SK-N-SH (cell line): ENCODE measurements around the gene CHDH. TPM values are rescaled to one million over a fixed set of nuclear protein-coding genes. Genes with fewer than 3 reads are reported as not detected.

Experiments used
- CTCF ChIA-PET: fragments of 300-600, 350-600 bp; formaldehyde crosslinking; extraction: SDS; loops from one replicate; lab custom pipeline; 2021; lab: Yijun Ruan, JAX
- POLR2A ChIA-PET: fragments of 350-600 bp; sonication (Branson Sonifier 250); formaldehyde crosslinking; extraction: SDS; loops from one replicate; lab custom pipeline; 2020; ENCODE audit warnings: antibody characterized with exemption, inconsistent platforms; lab: Yijun Ruan, JAX
- DNase-seq: peaks from one replicate; pipeline ENCODE4 v3.0.0; 2012
- H2AFZ ChIP-seq: fragments of 200-600 bp; sonication (generic); 2 replicates; pipeline ENCODE4 v1.8.1; 2016; ENCODE audit warnings: antibody characterized with exemption, mild to moderate bottlenecking, low read depth
- H3F3A ChIP-seq: fragments of 200-600 bp; sonication (generic); replicated peaks from 2 replicates; pipeline ENCODE3; 2016; ENCODE audit warnings: antibody characterized with exemption, mild to moderate bottlenecking; ENCODE audit not compliant: insufficient read depth
- H3K27ac ChIP-seq, 2 experiments: fragments of 200-500 bp in 1 of 2; fragments of 200-600 bp in 1 of 2; sonication (Bioruptor generic) in 1 of 2; sonication (generic), shearing (Covaris generic) in 1 of 2; 2 replicates each; pipeline versions ENCODE4 v1.5.1 to v1.6.1; 2014 to 2016; ENCODE audit warnings: low read depth in 2 of 2, inconsistent platforms in 1 of 2, low read length in 1 of 2, mild to moderate bottlenecking in 1 of 2, mixed read lengths in 1 of 2
- H3K27me3 ChIP-seq: fragments of 200-600 bp; sonication (generic), shearing (Covaris generic); 2 replicates; pipeline ENCODE4 v1.6.1; 2016; ENCODE audit warnings: mixed run types; ENCODE audit not compliant: insufficient read depth
- H3K36me3 ChIP-seq, 2 experiments: fragments of 200-500 bp in 1 of 2; fragments of 200-600 bp in 1 of 2; sonication (Bioruptor generic) in 1 of 2; sonication (generic) in 1 of 2; replicated peaks in 1 of 2; 2 replicates each; pipeline versions ENCODE3 to v1.5.1; 2014 to 2016; ENCODE audit warnings: low read length in 1 of 2, mild to moderate bottlenecking in 1 of 2; ENCODE audit not compliant: insufficient read depth in 2 of 2, control insufficient read depth in 1 of 2
- H3K4me1 ChIP-seq, 2 experiments: fragments of 200-500 bp in 1 of 2; fragments of 200-600 bp in 1 of 2; sonication (Bioruptor generic) in 1 of 2; sonication (generic), shearing (Covaris generic) in 1 of 2; 2 replicates each; pipeline versions ENCODE4 v1.5.1 to v1.6.1; 2014 to 2016; ENCODE audit warnings: low read depth in 1 of 2, low read length in 1 of 2, mixed run types in 1 of 2; ENCODE audit not compliant: insufficient read depth in 2 of 2, control insufficient read depth in 1 of 2
- H3K4me2 ChIP-seq: fragments of 200-600 bp; sonication (generic), shearing (Covaris generic); 2 replicates; pipeline ENCODE4 v1.6.1; 2017; ENCODE audit warnings: mixed run types
- H3K4me3 ChIP-seq, 2 experiments: fragments of 200-500 bp in 1 of 2; fragments of 200-600 bp in 1 of 2; sonication (Bioruptor generic) in 1 of 2; sonication (generic), shearing (Covaris generic) in 1 of 2; 2 replicates each; pipeline versions ENCODE4 v1.5.1 to v1.8.1; 2014 to 2016; ENCODE audit warnings: low read depth in 2 of 2, inconsistent platforms in 1 of 2, low read length in 1 of 2, mild to moderate bottlenecking in 1 of 2, mixed read lengths in 1 of 2, moderate library complexity in 1 of 2
- H3K79me2 ChIP-seq: fragments of 200-600 bp; sonication (generic); 2 replicates; pipeline ENCODE4 v1.8.1; 2017; ENCODE audit warnings: mild to moderate bottlenecking; ENCODE audit not compliant: insufficient read depth
- H3K9ac ChIP-seq: fragments of 200-600 bp; sonication (generic); 2 replicates; pipeline ENCODE4 v1.6.1; 2017; ENCODE audit warnings: mixed run types
- H3K9me2 ChIP-seq: fragments of 200-600 bp; sonication (generic); 2 replicates; pipeline ENCODE4 v1.6.1; 2017; ENCODE audit warnings: mixed run types
- H3K9me3 ChIP-seq: fragments of 200-600 bp; sonication (generic); 2 replicates; pipeline ENCODE4 v1.6.1; 2017; ENCODE audit warnings: mixed run types, mild to moderate bottlenecking, moderate library complexity
- H4K20me1 ChIP-seq: fragments of 200-600 bp; sonication (generic); 2 replicates; pipeline ENCODE4 v1.6.1; 2017; ENCODE audit warnings: mild to moderate bottlenecking, mixed run types; ENCODE audit not compliant: insufficient read depth
- CHD2 ChIP-seq: fragments of 150-350 bp; IDR thresholded peaks from 2 replicates; pipeline ENCODE4 v1.6.1; 2018; ENCODE audit warnings: low read length; ENCODE audit not compliant: partially characterized antibody
- ELF1 ChIP-seq: IDR thresholded peaks from 2 replicates; pipeline ENCODE4 v1.4.0; 2012
- EP300 ChIP-seq, 2 experiments: IDR thresholded peaks; 2 replicates each; pipeline versions ENCODE4 v1.4.0 to v1.6.1; 2012; ENCODE audit warnings: borderline replicate concordance in 1 of 2, low read depth in 1 of 2, low read length in 1 of 2
- EZH2phosphoT487 ChIP-seq: fragments of 200-600 bp; sonication (generic); IDR thresholded peaks from 2 replicates; pipeline ENCODE4 v1.6.1; 2017; ENCODE audit warnings: low read depth, mixed run types, mild to moderate bottlenecking, antibody characterized with exemption, moderate library complexity, borderline replicate concordance
- FOXJ3 ChIP-seq: sonication (generic); formaldehyde crosslinking; IDR thresholded peaks from 2 replicates; pipeline ENCODE4 v1.5.1; 2020; ENCODE audit warnings: mild to moderate bottlenecking, missing genetic modification reagents
- GATA2 ChIP-seq: sonication (generic); formaldehyde crosslinking; IDR thresholded peaks from 2 replicates; pipeline ENCODE4 v1.5.0; 2020; ENCODE audit warnings: mild to moderate bottlenecking, missing genetic modification reagents
- IRF3 ChIP-seq: fragments of 150-350 bp; IDR thresholded peaks from 2 replicates; pipeline ENCODE4 v1.6.1; 2016; ENCODE audit warnings: mild to moderate bottlenecking, low read depth, low read length
- MEF2A ChIP-seq: IDR thresholded peaks from 2 replicates; pipeline ENCODE4 v1.4.0; 2012; ENCODE audit warnings: low read depth, borderline replicate concordance
- NRF1 ChIP-seq: IDR thresholded peaks from 2 replicates; pipeline ENCODE4 v1.6.1; 2012; ENCODE audit warnings: low read depth, mild to moderate bottlenecking, low read length
- RFX5 ChIP-seq: IDR thresholded peaks from 2 replicates; pipeline ENCODE4 v1.6.1; 2012; ENCODE audit warnings: mild to moderate bottlenecking, improper control_type of control experiment, low read length
- RXRA ChIP-seq: IDR thresholded peaks from 2 replicates; pipeline ENCODE4 v1.4.0; 2012; ENCODE audit warnings: low read depth, mild to moderate bottlenecking, borderline replicate concordance
- SIN3A ChIP-seq: IDR thresholded peaks from 2 replicates; pipeline ENCODE4 v1.6.1; 2012; ENCODE audit warnings: low read depth, mild to moderate bottlenecking, low read length, moderate library complexity, borderline replicate concordance
- TCF12 ChIP-seq: IDR thresholded peaks from 2 replicates; pipeline ENCODE4 v1.4.0; 2012
- TEAD4 ChIP-seq: IDR thresholded peaks from 2 replicates; pipeline ENCODE4 v1.4.0; 2012; ENCODE audit warnings: mild to moderate bottlenecking, borderline replicate concordance; ENCODE audit not compliant: insufficient read depth
- YY1 ChIP-seq: IDR thresholded peaks from 2 replicates; pipeline ENCODE4 v1.4.0; 2012; ENCODE audit warnings: low read depth, mild to moderate bottlenecking
- ZBTB33 ChIP-seq: IDR thresholded peaks from 2 replicates; pipeline ENCODE4 v1.4.0; 2012; ENCODE audit warnings: low read depth, borderline replicate concordance
- WGBS: methylation state at CpG from one replicate; pipeline ENCODE4 v1.1.6; 2017; ENCODE audit warnings: low lambda C conversion rate; 5-methylcytosine and 5-hydroxymethylcytosine counted together
- polyA plus RNA-seq, 3 experiments: library from polyadenylated mRNA; depleted of rRNA; stranded (reverse); fragments of >200 nt; gene quantifications; 2 replicates each; pipeline ENCODE4 v1.2.3, GENCODE V29; 2012
- TF ChIP-seq, protein P1 (sequence below): IDR thresholded peaks from 2 replicates; pipeline ENCODE4 v1.4.0; 2012; ENCODE audit warnings: low read depth, borderline replicate concordance
- TF ChIP-seq, protein P2 (sequence below): IDR thresholded peaks from 2 replicates; pipeline ENCODE4 v1.6.1; 2012; ENCODE audit warnings: mild to moderate bottlenecking, low read depth, low read length, moderate library complexity
- TF ChIP-seq, protein P3 (sequence below): fragments of 200-600 bp; sonication (generic); IDR thresholded peaks from 2 replicates; pipeline ENCODE4 v1.6.1; 2017; ENCODE audit warnings: antibody characterized with exemption, mild to moderate bottlenecking, moderate library complexity

The CHDH gene
- polyA plus RNA-seq, 1 of the 3 experiments (the other 2 are of a cell fraction) = 0.33 TPM

GRCh38 chr3:53836084-53836872, 9.9 kb downstream of the CHDH start (continued):
- TF ChIP-seq NRF1 = no peak
- TF ChIP-seq YY1 = no peak
- TF ChIP-seq, protein P1, sequence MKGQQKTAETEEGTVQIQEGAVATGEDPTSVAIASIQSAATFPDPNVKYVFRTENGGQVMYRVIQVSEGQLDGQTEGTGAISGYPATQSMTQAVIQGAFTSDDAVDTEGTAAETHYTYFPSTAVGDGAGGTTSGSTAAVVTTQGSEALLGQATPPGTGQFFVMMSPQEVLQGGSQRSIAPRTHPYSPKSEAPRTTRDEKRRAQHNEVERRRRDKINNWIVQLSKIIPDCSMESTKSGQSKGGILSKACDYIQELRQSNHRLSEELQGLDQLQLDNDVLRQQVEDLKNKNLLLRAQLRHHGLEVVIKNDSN = no peak
- no peak for TF ChIP-seq TCF12
- no peak for TF ChIP-seq MEF2A
- TF ChIP-seq EZH2phosphoT487 = no peak
- no peak for TF ChIP-seq IRF3
- TF ChIP-seq ZBTB33 = no peak
- no peak for TF ChIP-seq FOXJ3 (CRISPR knock-in tag)
- TF ChIP-seq ELF1 = no peak
- TF ChIP-seq CHD2 = no peak

GRCh38 chr3:53835257-53835656, 11.0 kb downstream of the CHDH start:
- Histone ChIP-seq H3K9me3 (no peaks in the 10 kb centered on the region), H3K9ac (no peak overlapping the region), H3K4me2 (no peak overlapping the region), H3K27me3 (no peaks in the 10 kb centered on the region), H3K4me3 (no peak overlapping the region), H4K20me1 (no peaks in the 10 kb centered on the region), H3F3A (no peaks in the 10 kb centered on the region), H2AFZ (no peak overlapping the region), H3K4me1 (peaks cover 0 to 7% of the 10 kb centered on the region in 2 experiments; a peak in 1 of 4 replicates), H3K27ac (no peak overlapping the region), H3K9me2 (no peaks in the 10 kb centered on the region), H3K36me3 (no peaks in the 10 kb centered on the region), H3K79me2 (no peaks in the 10 kb centered on the region)
- ChIA-PET POLR2A (no interaction called here), CTCF (no interaction called here)
- DNase-seq = no peak
- WGBS = 43% methylated on average over 1 of the region's 1 CpG
- no peak for TF ChIP-seq SIN3A
- TF ChIP-seq CHD2 = no peak
- no peak for TF ChIP-seq ELF1
- TF ChIP-seq, protein P2, sequence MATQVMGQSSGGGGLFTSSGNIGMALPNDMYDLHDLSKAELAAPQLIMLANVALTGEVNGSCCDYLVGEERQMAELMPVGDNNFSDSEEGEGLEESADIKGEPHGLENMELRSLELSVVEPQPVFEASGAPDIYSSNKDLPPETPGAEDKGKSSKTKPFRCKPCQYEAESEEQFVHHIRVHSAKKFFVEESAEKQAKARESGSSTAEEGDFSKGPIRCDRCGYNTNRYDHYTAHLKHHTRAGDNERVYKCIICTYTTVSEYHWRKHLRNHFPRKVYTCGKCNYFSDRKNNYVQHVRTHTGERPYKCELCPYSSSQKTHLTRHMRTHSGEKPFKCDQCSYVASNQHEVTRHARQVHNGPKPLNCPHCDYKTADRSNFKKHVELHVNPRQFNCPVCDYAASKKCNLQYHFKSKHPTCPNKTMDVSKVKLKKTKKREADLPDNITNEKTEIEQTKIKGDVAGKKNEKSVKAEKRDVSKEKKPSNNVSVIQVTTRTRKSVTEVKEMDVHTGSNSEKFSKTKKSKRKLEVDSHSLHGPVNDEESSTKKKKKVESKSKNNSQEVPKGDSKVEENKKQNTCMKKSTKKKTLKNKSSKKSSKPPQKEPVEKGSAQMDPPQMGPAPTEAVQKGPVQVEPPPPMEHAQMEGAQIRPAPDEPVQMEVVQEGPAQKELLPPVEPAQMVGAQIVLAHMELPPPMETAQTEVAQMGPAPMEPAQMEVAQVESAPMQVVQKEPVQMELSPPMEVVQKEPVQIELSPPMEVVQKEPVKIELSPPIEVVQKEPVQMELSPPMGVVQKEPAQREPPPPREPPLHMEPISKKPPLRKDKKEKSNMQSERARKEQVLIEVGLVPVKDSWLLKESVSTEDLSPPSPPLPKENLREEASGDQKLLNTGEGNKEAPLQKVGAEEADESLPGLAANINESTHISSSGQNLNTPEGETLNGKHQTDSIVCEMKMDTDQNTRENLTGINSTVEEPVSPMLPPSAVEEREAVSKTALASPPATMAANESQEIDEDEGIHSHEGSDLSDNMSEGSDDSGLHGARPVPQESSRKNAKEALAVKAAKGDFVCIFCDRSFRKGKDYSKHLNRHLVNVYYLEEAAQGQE = no peak
- TF ChIP-seq TEAD4 = no peak
- no peak for TF ChIP-seq NRF1
- no peak for TF ChIP-seq MEF2A
- TF ChIP-seq FOXJ3 (CRISPR knock-in tag) = no peak
- no peak for TF ChIP-seq RFX5
- TF ChIP-seq, protein P3, sequence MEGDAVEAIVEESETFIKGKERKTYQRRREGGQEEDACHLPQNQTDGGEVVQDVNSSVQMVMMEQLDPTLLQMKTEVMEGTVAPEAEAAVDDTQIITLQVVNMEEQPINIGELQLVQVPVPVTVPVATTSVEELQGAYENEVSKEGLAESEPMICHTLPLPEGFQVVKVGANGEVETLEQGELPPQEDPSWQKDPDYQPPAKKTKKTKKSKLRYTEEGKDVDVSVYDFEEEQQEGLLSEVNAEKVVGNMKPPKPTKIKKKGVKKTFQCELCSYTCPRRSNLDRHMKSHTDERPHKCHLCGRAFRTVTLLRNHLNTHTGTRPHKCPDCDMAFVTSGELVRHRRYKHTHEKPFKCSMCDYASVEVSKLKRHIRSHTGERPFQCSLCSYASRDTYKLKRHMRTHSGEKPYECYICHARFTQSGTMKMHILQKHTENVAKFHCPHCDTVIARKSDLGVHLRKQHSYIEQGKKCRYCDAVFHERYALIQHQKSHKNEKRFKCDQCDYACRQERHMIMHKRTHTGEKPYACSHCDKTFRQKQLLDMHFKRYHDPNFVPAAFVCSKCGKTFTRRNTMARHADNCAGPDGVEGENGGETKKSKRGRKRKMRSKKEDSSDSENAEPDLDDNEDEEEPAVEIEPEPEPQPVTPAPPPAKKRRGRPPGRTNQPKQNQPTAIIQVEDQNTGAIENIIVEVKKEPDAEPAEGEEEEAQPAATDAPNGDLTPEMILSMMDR = no peak
- TF ChIP-seq GATA2 (CRISPR knock-in tag) = no peak
- no peak for TF ChIP-seq RXRA
- no peak for TF ChIP-seq EP300 (IDR thresholded peaks at IDR 0.05; ENCODE audit: borderline replicate concordance in 1 of 2, low read depth in 1 of 2, low read length in 1 of 2)
- TF ChIP-seq, protein P1 = no peak
